Fibroblast of lung (primary cell): ENCODE results near the gene CHN1. TPM values are rescaled to one million over a fixed set of nuclear protein-coding genes. Genes with fewer than 3 reads are reported as not detected.

Source experiments
- DNase-seq, 2 donors: peaks; one replicate each; pipeline versions ENCODE4 v3.0.0 to v3.0.0-alpha.2; 2010; ENCODE audit warnings: low read depth in 2 of 2
- H2AFZ ChIP-seq: 2 replicates; pipeline ENCODE4 v1.5.1; 2012; ENCODE audit warnings: low read length, control low read depth, inconsistent platforms
- H3K27ac ChIP-seq: 2 replicates; pipeline ENCODE4 v1.5.1; 2011; ENCODE audit warnings: low read length, control low read depth; ENCODE audit not compliant: insufficient read depth
- H3K27me3 ChIP-seq: 2 replicates; pipeline ENCODE4 v1.5.1; 2011; ENCODE audit warnings: mild to moderate bottlenecking, low read length; ENCODE audit not compliant: control insufficient read depth, insufficient read depth
- H3K36me3 ChIP-seq: 2 replicates; pipeline ENCODE4 v1.5.1; 2011; ENCODE audit warnings: low read length; ENCODE audit not compliant: control insufficient read depth, insufficient read depth
- H3K4me1 ChIP-seq: 2 replicates; pipeline ENCODE4 v1.5.1; 2011; ENCODE audit warnings: low read length; ENCODE audit not compliant: control insufficient read depth, insufficient read depth; ENCODE audit errors: extremely low read depth
- H3K4me2 ChIP-seq: 2 replicates; pipeline ENCODE4 v1.5.1; 2011; ENCODE audit warnings: low read length, control low read depth; ENCODE audit not compliant: insufficient read depth; ENCODE audit errors: extremely low read depth
- H3K4me3 ChIP-seq, 4 experiments: fragments of 200-600 bp in 1 of 4; sonication (generic) in 1 of 4; replicated peaks in 1 of 4; 2 replicates each; pipeline ENCODE4 v1.5.1; 2011 to 2016; ENCODE audit warnings: low read length in 4 of 4, low read depth in 3 of 4, mild to moderate bottlenecking in 3 of 4, control low read depth in 2 of 4, inconsistent platforms in 1 of 4, mixed read lengths in 1 of 4; ENCODE audit not compliant: insufficient read depth in 1 of 4; ENCODE audit errors: control extremely low read depth in 1 of 4
- H3K79me2 ChIP-seq: 2 replicates; pipeline ENCODE4 v1.5.1; 2012; ENCODE audit warnings: mild to moderate bottlenecking, low read length, inconsistent platforms; ENCODE audit not compliant: control insufficient read depth, insufficient read depth
- H3K9ac ChIP-seq: 2 replicates; pipeline ENCODE4 v1.5.1; 2011; ENCODE audit warnings: mild to moderate bottlenecking, low read length, control low read depth; ENCODE audit not compliant: insufficient read depth
- H3K9me3 ChIP-seq: 2 replicates; pipeline ENCODE4 v1.5.1; 2012; ENCODE audit warnings: low read depth, low read length; ENCODE audit not compliant: control insufficient read depth, insufficient read depth
- H4K20me1 ChIP-seq: 2 replicates; pipeline ENCODE4 v1.5.1; 2011; ENCODE audit warnings: low read length; ENCODE audit not compliant: control insufficient read depth, insufficient read depth; ENCODE audit errors: extremely low read depth
- EZH2 ChIP-seq: IDR thresholded peaks from 2 replicates; pipeline ENCODE4 v1.5.1; 2012; ENCODE audit warnings: low read length, control low read depth, mild to moderate bottlenecking; ENCODE audit errors: missing control alignments
- polyA plus RNA-seq, 2 donors: library from polyadenylated mRNA; depleted of rRNA in 1 of 2; stranded (reverse) in 1 of 2; unstranded in 1 of 2; fragments of >200 nt; gene quantifications; 2 replicates each; pipeline ENCODE4 v1.2.1, GENCODE V29; 2011 to 2012; ENCODE audit warnings: missing spikeins in 1 of 2
- total RNA-seq: library from RNA; depleted of rRNA; stranded (reverse); fragments of >200 nt; gene quantifications from 2 replicates; pipeline ENCODE4 v1.2.1, GENCODE V29; 2014
- TF ChIP-seq, protein P1 (sequence below), 2 donors: IDR thresholded peaks in 1 of 2; conservative IDR thresholded peaks in 1 of 2; 1 replicate in 1 of 2; 2 replicates in 1 of 2; pipeline ENCODE4 v1.5.1; 2011 to 2012; ENCODE audit warnings: low read length in 2 of 2, control low read depth in 1 of 2, inconsistent platforms in 1 of 2, low read depth in 1 of 2, mild to moderate bottlenecking in 1 of 2

CHN1 gene
- total and polyA plus RNA-seq, 2 donors (not counting 1 experiment from before 2014, with no cell fraction given) = 203 to 904 TPM

DNA sequence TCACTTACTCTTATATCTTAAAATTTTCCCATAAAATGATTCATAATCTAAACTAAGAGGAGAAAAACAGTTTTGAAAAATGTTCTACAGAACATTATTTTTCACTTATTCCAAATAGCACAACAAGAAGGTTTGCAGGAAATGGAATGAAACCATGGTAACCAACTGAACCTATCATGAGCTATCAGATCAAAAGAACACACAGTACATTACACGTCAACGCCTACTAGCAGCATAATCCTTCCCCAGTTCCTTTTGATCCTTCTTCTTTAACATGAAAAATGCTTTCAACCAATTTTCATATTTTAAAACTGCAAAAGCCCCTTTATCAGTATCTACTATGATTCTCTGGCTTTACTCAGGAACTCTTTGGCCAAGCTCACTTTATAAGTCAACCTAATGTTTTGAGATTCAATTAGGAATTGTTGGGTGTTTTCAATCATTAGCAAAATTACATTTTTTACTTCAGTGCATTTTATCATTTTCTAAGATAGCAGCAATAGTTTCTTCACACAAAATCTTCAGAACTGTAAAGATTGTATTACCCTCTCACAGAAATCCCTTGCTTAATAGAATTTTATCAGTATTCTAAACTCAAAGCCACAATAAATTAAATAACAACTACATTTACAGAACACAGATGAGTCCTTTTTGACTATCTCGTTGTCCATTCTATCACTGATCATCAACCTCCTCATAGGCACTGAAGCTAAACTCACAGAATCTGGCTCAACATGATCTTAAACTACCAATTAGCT lies 102.5 kb downstream of the CHN1 start:
- peak; percentile 5 to 35 for DNase-seq
- Histone ChIP-seq H4K20me1 (no peaks in the 10 kb centered on the region), H3K4me1 (peaks cover 4% of the 10 kb centered on the region), H3K9ac (no peak overlapping the region), H3K27ac (no peak overlapping the region), H3K27me3 (no peaks in the 10 kb centered on the region), H3K79me2 (no peaks in the 10 kb centered on the region), H2AFZ (no peak overlapping the region), H3K36me3 (no peaks in the 10 kb centered on the region), H3K9me3 (no peaks in the 10 kb centered on the region), H3K4me2 (peak overlapping the region; percentile 3), H3K4me3 (no peak overlapping the region)
- TF ChIP-seq, protein P1, sequence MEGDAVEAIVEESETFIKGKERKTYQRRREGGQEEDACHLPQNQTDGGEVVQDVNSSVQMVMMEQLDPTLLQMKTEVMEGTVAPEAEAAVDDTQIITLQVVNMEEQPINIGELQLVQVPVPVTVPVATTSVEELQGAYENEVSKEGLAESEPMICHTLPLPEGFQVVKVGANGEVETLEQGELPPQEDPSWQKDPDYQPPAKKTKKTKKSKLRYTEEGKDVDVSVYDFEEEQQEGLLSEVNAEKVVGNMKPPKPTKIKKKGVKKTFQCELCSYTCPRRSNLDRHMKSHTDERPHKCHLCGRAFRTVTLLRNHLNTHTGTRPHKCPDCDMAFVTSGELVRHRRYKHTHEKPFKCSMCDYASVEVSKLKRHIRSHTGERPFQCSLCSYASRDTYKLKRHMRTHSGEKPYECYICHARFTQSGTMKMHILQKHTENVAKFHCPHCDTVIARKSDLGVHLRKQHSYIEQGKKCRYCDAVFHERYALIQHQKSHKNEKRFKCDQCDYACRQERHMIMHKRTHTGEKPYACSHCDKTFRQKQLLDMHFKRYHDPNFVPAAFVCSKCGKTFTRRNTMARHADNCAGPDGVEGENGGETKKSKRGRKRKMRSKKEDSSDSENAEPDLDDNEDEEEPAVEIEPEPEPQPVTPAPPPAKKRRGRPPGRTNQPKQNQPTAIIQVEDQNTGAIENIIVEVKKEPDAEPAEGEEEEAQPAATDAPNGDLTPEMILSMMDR (conservative IDR thresholded peaks at IDR 0.05 in 1 of 2, IDR thresholded peaks at IDR 0.05 in 1 of 2; ENCODE audit: low read depth in 1 of 2, low read length in 2 of 2) = no peak
- TF ChIP-seq EZH2 = no peak

DNA sequence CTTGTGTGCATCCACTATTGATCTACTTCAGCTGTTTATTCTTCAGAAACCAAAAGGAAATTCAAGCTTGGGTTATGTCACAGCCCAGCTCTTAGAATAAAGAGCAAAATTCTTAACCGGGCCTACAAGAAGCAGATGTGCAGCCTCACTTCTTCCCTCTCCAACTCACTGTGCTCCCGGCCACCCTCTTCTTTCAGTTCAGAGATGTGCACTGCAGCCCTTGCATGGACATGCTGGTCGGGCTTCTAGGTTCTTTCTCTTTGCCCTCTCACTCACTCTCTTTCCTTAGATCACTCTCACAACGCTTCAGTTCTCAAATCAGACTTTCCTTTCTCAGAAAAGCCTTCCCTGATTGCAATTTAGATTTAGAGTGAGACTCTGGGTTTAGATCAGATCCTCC lies 104.1 kb downstream of the CHN1 start:
- TF ChIP-seq EZH2 = no peak
- TF ChIP-seq, protein P1 (conservative IDR thresholded peaks at IDR 0.05 in 1 of 2, IDR thresholded peaks at IDR 0.05 in 1 of 2; ENCODE audit: low read depth in 1 of 2, low read length in 2 of 2) = peak in 1 of 2 donors; percentile 5

DNA sequence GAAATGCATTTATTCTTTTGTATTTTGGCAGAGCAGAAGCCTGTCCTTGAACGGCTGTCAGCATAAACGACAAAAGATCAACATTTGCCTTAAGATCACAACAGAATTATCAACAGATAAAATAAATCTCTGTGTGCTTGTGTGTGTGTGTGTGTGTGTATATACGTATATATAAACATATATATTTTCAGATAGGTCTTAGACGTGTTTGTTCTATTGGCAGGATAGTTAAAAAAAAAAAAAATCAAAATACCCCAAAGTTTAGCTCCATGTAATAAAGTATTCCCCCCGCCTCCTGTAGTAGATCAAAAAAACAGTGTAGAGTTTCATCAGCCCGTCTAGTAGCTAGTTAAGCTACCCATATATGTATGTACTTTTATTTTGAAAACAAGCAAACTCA lies 107.9 kb downstream of the CHN1 start:
- no peaks in the 10 kb centered on the region for H4K20me1 ChIP-seq
- H3K36me3 ChIP-seq = no peaks in the 10 kb centered on the region
- no peak overlapping the region for H3K27ac ChIP-seq
- peak overlapping the region; percentile 25 for H2AFZ ChIP-seq
- H3K9ac ChIP-seq = no peak overlapping the region
- TF ChIP-seq, protein P1 (conservative IDR thresholded peaks at IDR 0.05 in 1 of 2, IDR thresholded peaks at IDR 0.05 in 1 of 2; ENCODE audit: low read depth in 1 of 2, low read length in 2 of 2) = no peak
- TF ChIP-seq EZH2 = no peak
- H3K4me1 ChIP-seq = no peaks in the 10 kb centered on the region
- H3K4me3 ChIP-seq = peak overlapping the region in 1 of 4 experiments; percentile 7
- H3K27me3 ChIP-seq = no peaks in the 10 kb centered on the region
- H3K9me3 ChIP-seq = no peaks in the 10 kb centered on the region
- DNase-seq = no peak
- H3K4me2 ChIP-seq = peak overlapping the region; percentile 58
- no peaks in the 10 kb centered on the region for H3K79me2 ChIP-seq

More for the DNA sequence above, 104.1 kb downstream of the CHN1 start:
- Histone ChIP-seq H3K79me2 (no peaks in the 10 kb centered on the region), H3K36me3 (no peaks in the 10 kb centered on the region), H3K9me3 (no peaks in the 10 kb centered on the region), H3K27ac (peak overlapping the region; percentile 40), H3K4me3 (peak overlapping the region; percentile 6 to 37 (median 8)), H3K9ac (no peak overlapping the region), H2AFZ (peak overlapping the region; percentile 83), H3K4me2 (peak overlapping the region; percentile 53), H4K20me1 (no peaks in the 10 kb centered on the region), H3K27me3 (no peaks in the 10 kb centered on the region), H3K4me1 (peaks cover 4% of the 10 kb centered on the region)
- DNase-seq = peak in 1 of 2 donors; percentile 55
